ENCODE measurements around the gene UNC93B1. TPM values are rescaled to one million over a fixed set of nuclear protein-coding genes. Genes with fewer than 3 reads are reported as not detected.

Gene UNC93B1
- polyA plus RNA-seq, 2 of the 4 experiments (the other 2 are of a cell fraction) = 49.4 to 51.2 TPM

GRCh38 chr11:68004551-68005335, 846 bp upstream of the UNC93B1 start:
- Histone ChIP-seq H3K9me3 (no peaks in the 10 kb centered on the region), H3K4me1 (peaks cover 52% of the 10 kb centered on the region), H3K27ac (peak overlapping the region; percentile 91 to 99), H3K4me2 (peak overlapping the region; percentile 97), H3K4me3 (peak overlapping the region; percentile 97; the same call in 2 of the 3 replicates)
- TF ChIP-seq NFE2L2 (conservative IDR thresholded peaks at IDR 0.05; ENCODE audit: low read length) = no peak
- TF ChIP-seq CHD4 (IDR thresholded peaks at IDR 0.05; ENCODE audit: borderline replicate concordance) = no peak
- ChIA-PET POLR2A (no interaction called here), CTCF (interaction anchor here (0.9 to 10.7 kb wide), 5 partner anchors 8 to 19 kb away, joined by 4 to 204 read pairs (median 5); no protein-coding TSS in a partner anchor)
- no peak for DNase-seq (ENCODE audit: low read depth in 1 of 2, low spot score in 1 of 2)
- WGBS (ENCODE audit: missing lambda C conversion rate) = 83% methylated on average over 11 of the region's 14 CpGs
- ATAC-seq = no peak
- no peak for FAIRE-seq

- no peak for FAIRE-seq
- 19% methylated on average over 44 of the region's 86 CpGs for whole genome bisulfite sequencing (ENCODE audit: missing lambda C conversion rate)
- no peak for TF ChIP-seq POLR2A (IDR thresholded peaks at IDR 0.05; ENCODE audit: low read length)
- TF ChIP-seq BHLHE40 (IDR thresholded peaks at IDR 0.05; ENCODE audit: low read depth, low read length) = no peak
- no peak for TF ChIP-seq POLR2AphosphoS2 (conservative IDR thresholded peaks at IDR 0.05; ENCODE audit: low read length)
- no peak for TF ChIP-seq HEYL (CRISPR knock-in tag; IDR thresholded peaks at IDR 0.05)
- TF ChIP-seq KDM1A (IDR thresholded peaks at IDR 0.05; ENCODE audit: low read depth) = no peak
- no peak for TF ChIP-seq TP53 (CRISPR knock-in tag; IDR thresholded peaks at IDR 0.05)
- H3K4me1 ChIP-seq = peaks cover 36% of the 10 kb centered on the region
- DNase-seq (ENCODE audit: low read depth in 1 of 2, low spot score in 1 of 2) = peak in 1 of 2 experiments; percentile 53
- ChIA-PET CTCF (interaction anchor here (0.9 to 10.7 kb wide), 4 partner anchors 9 to 206 kb away, joined by 3 to 204 read pairs (median 4); no protein-coding TSS in a partner anchor), POLR2A (interaction anchor here (1.0 to 1.6 kb wide), 2 partner anchors 10 to 11 kb away, joined by 6 to 7 read pairs; no protein-coding TSS in a partner anchor)
- peak overlapping the region; percentile 97 for H3K4me3 ChIP-seq
- peak; percentile 60 to 69 for ATAC-seq
- H3K4me2 ChIP-seq = peak overlapping the region; percentile 97
- peak overlapping the region; percentile 91 to 99 for H3K27ac ChIP-seq
- H3K9me3 ChIP-seq = no peaks in the 10 kb centered on the region
Measured at GRCh38 chr11:68002938-68003845, 705 bp downstream of the UNC93B1 start.

GRCh38 chr11:68002575-68002937, 1.3 kb downstream of the UNC93B1 start:
- ATAC-seq = no peak
- H3K9me3 ChIP-seq = no peaks in the 10 kb centered on the region
- H3K4me2 ChIP-seq = peak overlapping the region; percentile 97
- peaks cover 30% of the 10 kb centered on the region for H3K4me1 ChIP-seq
- CTCF ChIA-PET = interaction anchor here (0.9 to 10.7 kb wide), 4 partner anchors 9 to 206 kb away, joined by 3 to 204 read pairs (median 4); no protein-coding TSS in a partner anchor
- POLR2A ChIA-PET = interaction anchor here (1.0 to 1.6 kb wide), 2 partner anchors 10 to 12 kb away, joined by 6 to 7 read pairs; no protein-coding TSS in a partner anchor
- no peak for TF ChIP-seq FOXS1 (CRISPR knock-in tag; IDR thresholded peaks at IDR 0.05)
- TF ChIP-seq NPAS2 (CRISPR knock-in tag; IDR thresholded peaks at IDR 0.05; ENCODE audit: borderline replicate concordance) = no peak
- TF ChIP-seq CHD4 (IDR thresholded peaks at IDR 0.05; ENCODE audit: borderline replicate concordance) = no peak
- TF ChIP-seq BHLHE40 (IDR thresholded peaks at IDR 0.05; ENCODE audit: low read depth, low read length) = no peak
- TF ChIP-seq RFX5 (IDR thresholded peaks at IDR 0.05) = no peak
- H3K27ac ChIP-seq = peak overlapping the region; percentile 29 to 99; a peak in 4 of 6 replicates
- DNase-seq (ENCODE audit: low read depth in 1 of 2, low spot score in 1 of 2) = no peak
- no peak for FAIRE-seq
- peak overlapping the region; percentile 97 for H3K4me3 ChIP-seq
- 62% methylated on average over 9 of the region's 9 CpGs for WGBS (ENCODE audit: missing lambda C conversion rate)

GRCh38 chr11:67999704-68000103, 4.2 kb downstream of the UNC93B1 start:
- Histone ChIP-seq H3K4me3 (no peak overlapping the region), H3K4me2 (no peak overlapping the region), H3K9me3 (no peaks in the 10 kb centered on the region), H3K27ac (no peak overlapping the region), H3K4me1 (peaks cover 28% of the 10 kb centered on the region)
- 95% methylated on average over 5 of the region's 5 CpGs for WGBS (ENCODE audit: missing lambda C conversion rate)
- ChIA-PET CTCF (interaction anchor here (0.5 to 1.5 kb wide), 4 partner anchors 22 to 291 kb away, joined by 3 to 5 read pairs (median 3); no protein-coding TSS in a partner anchor), POLR2A (interaction anchor here (1.3 kb wide), 1 partner anchor 11 kb away, joined by 4 read pairs; the partner anchor contains the start of gene ALDH3B1)
- ATAC-seq (no peak), DNase-seq (ENCODE audit: low read depth in 1 of 2, low spot score in 1 of 2) (no peak), FAIRE-seq (no peak)
- TF ChIP-seq E2F6 (IDR thresholded peaks at IDR 0.05; ENCODE audit: borderline replicate concordance, low read depth) = no peak
- no peak for TF ChIP-seq JUNB (IDR thresholded peaks at IDR 0.05)
- TF ChIP-seq NPAS2 (CRISPR knock-in tag; IDR thresholded peaks at IDR 0.05; ENCODE audit: borderline replicate concordance) = no peak
- TF ChIP-seq SMC3 (IDR thresholded peaks at IDR 0.05) = no peak
- TF ChIP-seq EHF (CRISPR knock-in tag; IDR thresholded peaks at IDR 0.05) = no peak
- no peak for TF ChIP-seq ATOH8 (CRISPR knock-in tag; IDR thresholded peaks at IDR 0.05; ENCODE audit: low read depth)
- no peak for TF ChIP-seq RNF2 (IDR thresholded peaks at IDR 0.05; ENCODE audit: borderline replicate concordance, low read depth)
- TF ChIP-seq PBX3 (IDR thresholded peaks at IDR 0.05) = no peak
- no peak for TF ChIP-seq BCL3 (IDR thresholded peaks at IDR 0.05)
- TF ChIP-seq MAX (IDR thresholded peaks at IDR 0.05) = no peak
- no peak for TF ChIP-seq POLR2A (IDR thresholded peaks at IDR 0.05; ENCODE audit: low read length)
- no peak for TF ChIP-seq EP300 (IDR thresholded peaks at IDR 0.05)
- no peak for TF ChIP-seq KDM5A (IDR thresholded peaks at IDR 0.05)
- TF ChIP-seq HOXA7 (CRISPR knock-in tag; IDR thresholded peaks at IDR 0.05) = no peak

Data from A549 (cell line).